ENCODE data around the gene OSBPL2. TPM values are rescaled to one million over a fixed set of nuclear protein-coding genes. Genes with fewer than 3 reads are reported as not detected.

The OSBPL2 gene
- total RNA-seq, 1 experiment from 2014 or later: 115 TPM

- no peak for DNase-seq
- H3K4me1 Mint-ChIP-seq (ENCODE audit: low read depth, unreplicated experiment): no peaks in the 10 kb centered on the region
- BruUV-seq (replicated peaks): no TSS peak
- no peak overlapping the region for H3K4me3 Mint-ChIP-seq (ENCODE audit: low read depth, unreplicated experiment)
- no peak for TF ChIP-seq CTCF (IDR thresholded peaks at IDR 0.05; ENCODE audit: unreplicated experiment)
- CTCF ChIA-PET: no interaction called here
- peak overlapping the region; percentile 15 for H3K27ac Mint-ChIP-seq (ENCODE audit: unreplicated experiment)
- no peaks in the 10 kb centered on the region for H3K27me3 Mint-ChIP-seq (ENCODE audit: unreplicated experiment)
- H3K9me3 Mint-ChIP-seq (ENCODE audit: low read depth, unreplicated experiment): no peaks in the 10 kb centered on the region
- intact Hi-C loops (cut with micrococcal nuclease; ENCODE audit: unreplicated experiment): no loop called here
- peaks cover 100% of the 10 kb centered on the region for H3K36me3 Mint-ChIP-seq (ENCODE audit: insufficient read depth, unreplicated experiment)
Observed at GRCh38 chr20:62326559-62326958, 88.2 kb downstream of the OSBPL2 start.

GRCh38 chr20:62326959-62327725, 88.8 kb downstream of the OSBPL2 start:
- H3K4me3 Mint-ChIP-seq (ENCODE audit: low read depth, unreplicated experiment): no peak overlapping the region
- no peaks in the 10 kb centered on the region for H3K4me1 Mint-ChIP-seq (ENCODE audit: low read depth, unreplicated experiment)
- TSS peak; percentile 21 for BruUV-seq (replicated peaks)
- TF ChIP-seq CTCF (IDR thresholded peaks at IDR 0.05; ENCODE audit: unreplicated experiment): no peak
- intact Hi-C loops (cut with micrococcal nuclease; ENCODE audit: unreplicated experiment): no loop called here
- DNase-seq: no peak
- H3K27me3 Mint-ChIP-seq (ENCODE audit: unreplicated experiment): no peaks in the 10 kb centered on the region
- peaks cover 100% of the 10 kb centered on the region for H3K36me3 Mint-ChIP-seq (ENCODE audit: insufficient read depth, unreplicated experiment)
- H3K9me3 Mint-ChIP-seq (ENCODE audit: low read depth, unreplicated experiment): no peaks in the 10 kb centered on the region
- no peak overlapping the region for H3K27ac Mint-ChIP-seq (ENCODE audit: unreplicated experiment)
- CTCF ChIA-PET: interaction anchor here (2.9 kb wide), 1 partner anchor 55 kb away, joined by 14 read pairs; no protein-coding TSS in a partner anchor

- Mint-ChIP-seq H3K27ac (ENCODE audit: unreplicated experiment) (peak overlapping the region; percentile 30), H3K36me3 (ENCODE audit: insufficient read depth, unreplicated experiment) (peaks cover 100% of the 10 kb centered on the region), H3K4me3 (ENCODE audit: low read depth, unreplicated experiment) (no peak overlapping the region), H3K27me3 (ENCODE audit: unreplicated experiment) (no peaks in the 10 kb centered on the region), H3K9me3 (ENCODE audit: low read depth, unreplicated experiment) (no peaks in the 10 kb centered on the region), H3K4me1 (ENCODE audit: low read depth, unreplicated experiment) (no peaks in the 10 kb centered on the region)
- DNase-seq: no peak
- intact Hi-C loops (cut with micrococcal nuclease; ENCODE audit: unreplicated experiment): no loop called here
- no peak for TF ChIP-seq CTCF (IDR thresholded peaks at IDR 0.05; ENCODE audit: unreplicated experiment)
- CTCF ChIA-PET: interaction anchor here (0.6 to 2.9 kb wide), 3 partner anchors 40 to 660 kb away, joined by 3 to 14 read pairs (median 3); no protein-coding TSS in a partner anchor
- no TSS peak for BruUV-seq (replicated peaks)
Observed at GRCh38 chr20:62327726-62328495, 89.6 kb downstream of the OSBPL2 start.

DNA sequence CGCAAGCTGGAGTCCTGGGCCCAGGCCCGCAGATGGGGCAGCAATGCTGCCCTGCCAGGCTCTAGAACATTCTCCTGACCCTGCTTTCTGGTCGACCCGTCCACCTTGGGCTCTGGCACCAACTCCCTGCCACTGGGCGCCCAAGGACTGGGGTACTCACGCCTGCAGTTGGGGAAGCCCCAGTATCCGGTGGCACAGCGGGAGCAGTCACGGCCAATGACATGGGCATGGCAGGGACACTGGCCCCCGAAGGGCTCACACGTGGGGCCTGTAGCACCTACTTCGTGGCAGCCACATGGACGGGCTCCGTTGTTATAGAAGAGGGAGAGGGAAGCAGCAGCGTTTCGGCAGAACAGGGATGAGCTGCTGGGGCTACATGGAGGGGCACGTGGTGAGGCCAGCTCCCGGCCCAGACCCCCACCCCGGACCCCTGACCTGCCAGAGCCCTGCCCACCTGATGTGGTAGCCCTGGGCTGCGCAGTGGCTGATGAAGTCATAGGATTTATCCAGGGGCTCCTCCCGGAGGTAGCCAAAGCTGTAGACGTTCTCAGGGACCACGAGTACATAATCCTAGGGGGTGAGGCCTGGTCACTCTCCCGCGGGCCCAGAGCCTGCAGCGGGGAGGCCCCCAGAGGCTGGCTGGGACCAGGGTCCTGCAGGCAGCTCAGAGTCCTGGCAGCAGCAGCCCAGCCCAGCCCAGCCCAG, 90.5 kb downstream of the OSBPL2 start:
- peak overlapping the region; percentile 30 for H3K27ac Mint-ChIP-seq (ENCODE audit: unreplicated experiment)
- CTCF ChIA-PET: interaction anchor here (0.6 to 2.9 kb wide), 2 partner anchors 54 to 1426 kb away, joined by 8 to 14 read pairs; no protein-coding TSS in a partner anchor
- no peaks in the 10 kb centered on the region for H3K4me1 Mint-ChIP-seq (ENCODE audit: low read depth, unreplicated experiment)
- no TSS peak for BruUV-seq (replicated peaks)
- intact Hi-C loops (cut with micrococcal nuclease; ENCODE audit: unreplicated experiment): no loop called here
- no peaks in the 10 kb centered on the region for H3K9me3 Mint-ChIP-seq (ENCODE audit: low read depth, unreplicated experiment)
- TF ChIP-seq CTCF (IDR thresholded peaks at IDR 0.05; ENCODE audit: unreplicated experiment): no peak
- H3K4me3 Mint-ChIP-seq (ENCODE audit: low read depth, unreplicated experiment): no peak overlapping the region
- H3K36me3 Mint-ChIP-seq (ENCODE audit: insufficient read depth, unreplicated experiment): peaks cover 94% of the 10 kb centered on the region
- no peak for DNase-seq
- H3K27me3 Mint-ChIP-seq (ENCODE audit: unreplicated experiment): no peaks in the 10 kb centered on the region

Measured in Calu3 (cell line).